Fibroblast of gingiva (primary cell): ENCODE data around the gene DROSHA.
A peak's percentile ranks its signal among the peaks of the same experiment; 100 is the strongest.

Experiments
- DNase-seq: peaks from one replicate; pipeline ENCODE4 v3.0.0-alpha.2; 2011; ENCODE audit warnings: low read depth

DROSHA gene

DNA sequence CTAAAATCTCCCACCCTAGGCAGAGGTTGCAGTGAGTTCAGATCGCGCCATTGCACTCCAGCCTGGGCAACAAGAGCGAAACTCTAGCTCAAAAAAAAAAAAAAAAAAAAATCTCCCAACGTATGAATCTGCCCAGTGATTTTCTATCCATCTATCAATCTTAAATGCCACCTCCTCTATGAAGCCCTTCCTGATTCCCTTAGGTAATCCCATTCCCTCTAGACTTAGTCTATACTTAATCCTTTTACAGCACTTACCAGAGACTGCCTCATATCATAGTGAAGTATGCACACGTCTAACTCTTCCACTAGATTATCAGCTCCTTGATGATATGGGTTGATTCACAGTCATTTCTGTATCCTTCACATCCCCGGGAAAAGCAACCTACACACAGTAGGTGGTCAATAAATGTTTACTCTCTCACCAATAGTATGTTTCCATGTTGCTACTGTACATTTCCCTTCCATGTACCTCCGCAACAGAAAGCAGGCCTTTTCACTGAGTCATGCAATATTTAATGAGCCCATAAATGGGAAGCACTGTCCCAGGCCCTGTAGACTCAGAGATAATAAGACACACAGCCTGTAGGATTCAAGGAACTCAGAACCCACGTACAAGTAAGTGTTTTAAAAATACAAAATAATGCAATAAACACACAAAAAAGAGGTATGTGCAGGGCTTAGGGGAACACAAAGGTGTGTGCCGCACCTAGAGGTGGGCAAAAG is 1.2 kb downstream of the DROSHA start:
- DNase-seq, result no peak

DNA sequence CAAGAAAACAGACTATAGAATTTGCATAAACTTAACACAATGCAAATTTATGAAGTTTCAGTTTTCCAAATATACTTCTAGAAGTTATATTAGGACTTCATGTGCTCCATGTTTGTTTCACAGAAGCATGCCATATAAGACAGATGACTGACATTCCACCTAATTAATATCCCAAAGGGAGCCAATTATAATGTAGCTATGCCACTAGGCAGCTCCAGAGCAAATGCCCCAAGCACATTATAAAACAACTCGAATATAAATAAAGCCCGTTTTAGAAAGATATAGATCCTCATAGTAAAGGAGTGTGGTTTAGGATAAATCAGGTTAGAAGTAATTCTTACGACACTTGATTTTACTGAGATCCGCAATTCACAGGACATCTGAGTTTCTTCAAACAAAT is 8.9 kb downstream of the DROSHA start:
- DNase-seq, result no peak

DNA sequence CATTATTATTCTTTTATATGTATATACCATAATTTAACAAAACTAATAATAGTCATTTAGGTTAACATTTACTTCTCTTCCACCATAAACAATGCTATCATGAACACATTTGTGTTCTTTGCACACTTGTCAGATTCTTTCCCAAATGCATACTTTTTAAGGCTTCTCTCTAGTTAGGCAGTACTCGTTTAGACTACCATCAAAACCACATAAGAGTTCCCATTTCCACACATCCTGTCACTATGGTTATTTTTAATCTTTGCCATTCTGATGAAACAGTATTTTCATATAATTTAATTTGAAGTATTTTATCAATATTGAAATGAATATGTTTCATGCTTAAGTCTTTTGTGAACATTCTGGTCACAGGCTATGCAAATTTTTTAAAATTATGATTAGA is 15.1 kb downstream of the DROSHA start:
- no peak for DNase-seq

DNA sequence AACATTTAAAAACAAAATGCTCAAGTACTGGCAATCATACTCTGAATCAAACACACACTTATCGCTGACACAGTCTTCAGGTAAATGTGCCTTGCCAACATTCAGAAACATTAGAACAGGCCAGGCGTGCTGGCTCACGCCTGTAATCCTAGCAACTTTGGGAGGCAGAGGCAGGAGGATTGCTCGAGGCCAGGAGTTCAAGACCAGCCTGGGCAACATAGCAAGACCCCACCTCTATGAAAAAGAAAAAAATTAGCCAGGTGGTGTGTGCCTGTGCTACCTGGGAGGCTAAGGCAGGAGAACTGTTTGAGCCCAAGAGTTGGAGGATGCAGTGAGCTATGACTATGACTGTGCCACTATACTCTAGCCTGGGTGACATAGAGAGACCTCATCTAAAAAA is 20.6 kb downstream of the DROSHA start:
- DNase-seq, result no peak

DNA sequence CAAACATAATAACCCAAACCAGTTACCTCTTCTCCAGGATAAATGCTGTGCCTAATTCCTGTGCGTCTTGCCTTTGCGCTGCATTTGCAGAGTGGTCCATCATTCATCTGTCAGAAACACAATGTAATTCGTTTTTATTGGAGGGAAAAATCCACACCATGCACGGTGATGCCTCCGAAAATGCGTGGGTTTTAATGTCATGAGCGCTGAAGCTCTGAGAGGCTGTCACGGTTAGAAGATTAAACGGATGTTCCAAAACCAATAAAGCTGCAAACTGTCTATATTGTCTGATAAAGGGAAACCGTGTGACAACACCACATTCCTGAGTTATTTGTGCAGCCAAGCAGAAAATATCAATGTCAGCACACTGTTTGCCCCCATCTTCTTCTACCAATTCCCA is 27.4 kb downstream of the DROSHA start:
- no peak for DNase-seq

DNA sequence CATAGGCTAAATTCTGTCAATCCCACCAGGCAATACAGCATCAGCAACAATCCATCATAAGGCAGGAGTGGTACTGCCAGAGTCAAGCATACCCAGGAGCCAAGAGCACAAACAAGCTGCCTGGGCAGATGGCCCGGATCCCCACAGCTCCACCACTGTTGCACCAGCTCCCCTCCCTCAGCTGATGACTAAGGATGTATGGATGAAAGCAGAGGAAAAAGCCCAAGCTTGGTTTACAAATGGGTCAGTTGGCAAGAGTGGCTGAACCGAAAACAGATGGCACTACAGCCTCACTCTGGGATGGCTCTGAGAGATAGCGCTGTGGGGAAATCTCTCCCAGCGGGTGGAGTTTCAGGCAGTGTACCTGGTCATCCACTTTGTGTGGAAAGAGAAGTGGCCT is 29.4 kb downstream of the DROSHA start:
- peak; percentile 55 for DNase-seq

DNA sequence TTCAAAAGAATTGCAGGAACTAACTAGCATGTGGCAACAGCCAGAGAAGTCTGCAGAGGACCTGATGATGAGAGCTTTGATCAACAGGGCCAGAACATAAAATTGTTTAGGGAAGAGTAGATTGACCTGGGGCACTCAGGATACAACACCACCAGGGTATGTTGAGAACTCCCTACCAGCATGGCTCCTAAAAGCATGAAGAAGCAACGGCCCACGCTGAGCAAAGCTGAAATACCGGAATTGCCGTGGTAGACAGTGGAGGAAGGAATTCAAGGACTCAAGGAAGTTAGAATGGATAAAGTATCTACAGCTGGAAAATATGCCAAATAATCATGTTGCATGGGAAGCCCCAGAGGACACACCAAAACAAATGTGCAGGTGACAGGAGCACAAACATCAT is 31.6 kb downstream of the DROSHA start:
- no peak for DNase-seq

DNA sequence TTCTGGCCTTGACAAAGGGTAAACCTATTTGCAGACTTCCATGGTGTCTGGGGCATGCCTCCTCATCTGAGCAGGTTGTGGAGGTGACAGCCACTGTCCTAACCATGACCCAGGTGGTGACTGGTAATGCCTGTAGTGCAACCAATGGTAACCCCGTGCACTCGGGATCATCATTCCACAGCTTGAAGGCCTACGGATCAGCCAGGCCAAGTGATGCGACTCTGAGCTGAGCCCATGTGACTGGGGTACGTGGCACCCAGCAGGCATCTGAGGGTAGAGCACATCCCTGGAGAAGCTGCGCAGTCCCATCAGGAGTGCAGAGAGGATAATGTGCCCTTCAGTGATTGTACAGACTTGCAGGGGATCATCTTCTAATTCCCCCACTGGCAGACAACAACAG is 35.0 kb downstream of the DROSHA start:
- DNase-seq, result no peak

DNA sequence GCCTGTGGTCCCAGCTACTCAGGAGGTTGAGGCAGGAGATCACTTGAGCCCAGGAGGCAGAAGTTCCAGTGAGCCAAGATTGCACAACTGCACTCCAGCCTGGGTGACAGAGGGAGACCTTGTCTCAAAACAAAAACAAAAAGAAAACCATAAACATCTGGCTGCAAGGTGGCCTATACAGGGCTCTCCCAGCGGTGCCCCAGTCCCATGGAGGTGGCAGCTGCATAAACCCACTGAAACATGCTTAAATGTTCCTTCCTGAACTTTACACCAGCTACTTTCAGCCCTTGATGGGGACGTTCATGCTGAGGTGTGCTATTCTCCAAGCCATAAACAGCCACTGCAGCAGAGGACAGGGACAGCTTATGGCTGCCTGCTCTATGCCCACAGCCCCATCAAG is 35.6 kb downstream of the DROSHA start:
- DNase-seq, result no peak

DNA sequence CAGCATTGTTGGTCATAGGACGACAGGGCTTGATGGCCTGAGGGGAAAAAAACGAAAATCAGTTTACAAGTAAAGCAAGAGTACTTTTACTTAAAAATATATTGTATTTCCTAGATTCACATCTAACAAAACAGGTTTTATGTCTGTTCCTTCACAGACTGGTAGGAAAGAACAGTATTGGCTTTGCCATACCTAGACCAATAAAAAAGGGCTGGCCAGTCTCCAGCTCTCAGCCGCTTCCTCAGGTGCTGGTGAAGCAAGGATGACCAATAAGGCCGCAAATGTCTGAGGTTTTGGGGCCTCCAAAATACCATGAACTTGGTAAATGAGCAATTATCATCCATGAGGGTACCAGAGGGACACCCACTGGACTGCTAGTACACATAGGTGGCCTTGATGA is 36.6 kb downstream of the DROSHA start:
- no peak for DNase-seq

DNA sequence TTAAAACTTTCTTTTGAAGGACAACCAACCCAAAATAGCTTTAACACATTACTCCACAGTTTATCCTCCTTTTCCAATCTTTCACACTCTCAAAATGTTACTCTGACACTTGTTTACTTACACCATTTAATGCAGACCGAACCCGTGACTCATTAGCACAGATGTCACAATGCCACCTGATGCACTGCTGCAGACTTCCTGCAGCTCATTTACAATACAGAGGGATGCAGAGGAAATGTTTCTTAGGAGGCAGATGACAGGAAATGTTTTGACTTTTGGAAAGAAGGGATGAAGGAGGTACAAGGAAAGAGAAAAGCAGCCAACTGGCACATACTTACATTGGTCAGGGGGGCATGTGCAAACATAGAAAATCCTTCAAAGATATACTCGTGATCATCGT is 39.0 kb downstream of the DROSHA start:
- no peak for DNase-seq

DNA sequence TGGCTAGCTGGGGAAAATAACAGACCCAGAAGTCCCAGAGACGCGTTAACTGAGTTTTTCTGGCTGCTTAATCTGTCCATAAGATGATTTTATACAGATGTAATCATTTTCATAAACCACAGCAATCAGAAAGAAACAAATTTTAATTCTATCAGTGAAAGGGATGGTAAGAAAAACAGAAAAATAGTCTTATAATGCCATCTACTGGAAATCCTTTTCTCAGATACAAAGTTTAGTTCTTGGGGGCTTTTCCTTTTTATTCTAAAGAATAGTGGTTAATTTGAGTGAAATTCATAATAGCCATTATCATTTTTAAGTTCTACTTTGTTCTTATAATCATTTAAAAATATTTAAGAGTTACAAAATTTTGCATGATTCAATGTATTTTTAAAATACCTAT is 44.4 kb downstream of the DROSHA start:
- DNase-seq, result no peak

DNA sequence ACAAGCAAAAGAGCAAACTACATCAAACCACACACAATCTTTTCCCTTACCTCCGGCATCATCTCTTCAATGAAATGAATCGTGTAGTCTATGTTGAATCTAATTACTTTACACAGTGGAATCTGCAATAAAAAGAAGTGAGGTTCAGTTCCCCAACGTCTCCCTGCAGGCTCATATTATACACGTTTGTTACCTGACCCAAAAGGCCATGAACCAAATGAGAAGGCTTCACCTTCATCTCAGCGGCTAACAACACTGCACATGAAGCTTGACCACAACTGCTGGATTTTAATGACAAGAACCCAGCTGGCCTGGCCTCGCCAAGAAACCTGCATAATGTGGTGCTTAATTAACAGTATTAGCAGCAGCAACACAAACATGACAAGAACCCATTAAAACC is 45.5 kb downstream of the DROSHA start:
- no peak for DNase-seq

DNA sequence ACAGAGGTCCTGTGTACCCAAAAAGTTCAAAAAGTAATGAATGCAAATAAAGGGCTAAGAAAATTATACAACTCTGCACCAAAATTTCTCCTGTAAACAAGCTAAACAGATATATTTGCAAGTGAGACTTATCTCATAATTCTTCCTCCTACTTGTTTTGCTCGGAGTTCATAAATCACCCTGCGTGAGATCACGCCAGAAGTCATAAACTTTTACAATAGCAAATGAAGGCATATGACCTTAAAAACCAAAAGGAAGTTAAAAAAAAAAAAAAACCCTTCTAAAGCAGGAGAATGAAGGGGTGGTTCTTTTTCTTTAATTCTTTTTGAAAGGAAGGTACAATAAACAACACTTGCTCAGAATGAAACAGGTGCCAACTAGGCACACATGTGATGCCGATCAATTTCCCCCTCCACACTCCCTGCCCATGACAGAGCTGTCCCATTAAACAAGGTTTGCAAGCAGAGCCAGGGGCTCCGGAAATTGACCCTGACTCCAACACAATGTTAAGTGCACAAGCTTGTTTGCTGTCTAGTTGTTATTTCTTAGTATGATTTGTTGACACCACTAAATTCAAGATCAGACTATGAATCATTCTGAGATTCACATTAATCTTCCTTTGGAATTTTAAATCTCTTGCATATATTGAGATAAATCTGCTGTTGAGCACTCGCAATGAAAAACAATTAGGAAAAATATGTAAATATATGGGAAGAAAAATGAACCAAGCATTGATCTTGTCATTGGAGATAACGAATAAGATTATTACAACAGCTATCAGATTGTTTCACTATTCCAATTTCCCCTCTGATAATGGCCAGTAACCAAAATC is 46.3 kb downstream of the DROSHA start:
- DNase-seq, result no peak

DNA sequence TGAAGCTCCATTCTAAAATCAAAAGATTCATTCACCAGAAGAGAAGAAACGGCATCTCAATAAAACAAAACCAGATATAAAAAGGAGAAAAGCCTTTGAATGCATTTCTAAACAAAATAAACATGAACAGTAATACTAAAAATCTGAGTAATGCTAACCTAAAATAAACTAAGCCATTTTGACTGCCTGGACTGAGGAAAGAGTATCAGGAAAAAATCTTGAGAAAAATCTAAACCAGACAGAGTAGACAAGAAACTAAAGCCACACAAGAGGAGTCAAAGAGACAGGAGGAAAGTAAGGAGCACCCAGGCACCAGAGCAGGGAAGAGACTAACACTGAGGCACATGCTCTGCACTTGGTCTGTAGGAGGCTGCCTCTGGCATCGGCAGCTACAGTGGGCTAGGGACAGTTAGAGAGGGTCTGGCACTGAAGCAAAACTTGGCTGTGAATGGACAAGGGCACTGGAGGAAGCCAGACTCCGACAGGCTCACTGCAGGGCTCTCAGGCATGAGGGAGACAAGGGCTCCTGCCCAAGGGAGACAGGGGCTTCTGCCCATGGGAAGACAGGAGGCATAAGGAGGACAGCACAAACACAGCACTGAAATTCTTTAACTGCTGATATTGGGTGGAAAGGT is 50.2 kb downstream of the DROSHA start:
- DNase-seq, result no peak

DNA sequence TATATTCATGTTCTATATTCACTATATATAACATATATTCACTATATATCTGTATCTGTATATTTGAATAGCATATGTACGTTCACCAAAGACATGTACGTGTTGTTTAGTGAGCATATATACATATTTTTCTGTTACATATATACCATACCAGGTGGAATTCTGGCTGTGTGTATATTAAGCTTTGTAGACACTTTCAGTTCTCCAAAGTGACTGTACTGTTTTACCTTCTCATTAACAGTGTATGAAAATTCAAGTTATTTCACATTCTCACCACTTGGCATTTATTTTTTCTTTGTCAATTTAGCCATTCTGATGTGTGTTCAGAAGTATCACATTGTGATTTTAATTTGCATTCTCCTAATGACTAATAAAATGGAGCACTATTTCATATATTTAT is 52.2 kb downstream of the DROSHA start:
- DNase-seq, result no peak

DNA sequence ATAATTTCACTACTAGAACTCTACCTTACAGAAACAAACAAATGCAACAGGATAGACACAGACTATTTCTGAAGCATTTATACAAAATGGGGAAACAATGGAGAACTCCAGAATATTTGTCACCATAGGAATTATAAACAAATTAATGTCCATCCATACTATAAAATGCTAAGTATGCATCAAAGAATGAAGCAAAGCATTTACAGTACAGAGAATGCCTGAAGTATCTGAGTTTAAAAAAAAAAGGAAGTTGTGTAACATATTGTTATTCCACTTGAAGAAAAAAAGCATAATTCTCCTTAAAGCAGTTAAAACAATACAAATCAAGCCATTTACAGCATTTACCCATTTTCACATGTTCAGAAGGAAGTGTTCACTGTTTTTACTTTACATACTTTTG is 53.0 kb downstream of the DROSHA start:
- no peak for DNase-seq

DNA sequence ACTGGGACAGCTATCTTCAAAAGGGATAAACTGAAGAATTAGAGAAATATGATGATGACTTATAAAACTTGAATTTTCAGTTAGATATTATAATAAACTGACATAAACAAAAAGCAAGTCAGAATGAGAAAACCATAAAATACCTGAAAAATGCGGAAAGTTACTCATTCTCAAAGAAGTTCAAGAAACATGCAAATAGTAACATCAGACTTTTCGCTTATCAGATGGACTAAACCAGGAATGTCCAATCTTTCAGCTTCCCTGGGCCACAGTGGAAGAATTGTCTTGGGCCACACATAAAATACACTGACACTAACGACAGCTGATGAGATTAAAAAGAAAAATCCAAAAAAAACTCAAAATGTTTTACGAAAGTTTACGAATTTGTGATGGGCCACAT is 53.9 kb downstream of the DROSHA start:
- DNase-seq, result no peak

DNA sequence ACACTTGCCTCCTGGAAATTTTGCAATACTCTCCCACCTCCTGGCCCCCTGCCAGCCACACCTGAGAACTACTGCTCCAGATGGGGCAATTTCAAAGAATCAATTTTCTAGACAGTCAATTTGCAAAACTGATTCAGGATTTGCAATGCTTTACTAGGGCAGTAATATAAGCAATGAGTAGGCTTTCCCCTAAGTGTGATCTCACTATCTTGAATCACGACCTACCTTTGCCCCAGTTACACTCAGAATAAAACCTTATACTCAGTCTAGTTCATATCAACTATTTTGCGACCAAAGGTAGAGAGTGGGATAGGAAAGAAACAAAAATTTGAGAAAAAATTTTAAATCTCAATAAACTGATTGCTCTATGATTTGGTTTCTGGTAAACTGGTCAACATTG is 54.4 kb downstream of the DROSHA start:
- no peak for DNase-seq

DNA sequence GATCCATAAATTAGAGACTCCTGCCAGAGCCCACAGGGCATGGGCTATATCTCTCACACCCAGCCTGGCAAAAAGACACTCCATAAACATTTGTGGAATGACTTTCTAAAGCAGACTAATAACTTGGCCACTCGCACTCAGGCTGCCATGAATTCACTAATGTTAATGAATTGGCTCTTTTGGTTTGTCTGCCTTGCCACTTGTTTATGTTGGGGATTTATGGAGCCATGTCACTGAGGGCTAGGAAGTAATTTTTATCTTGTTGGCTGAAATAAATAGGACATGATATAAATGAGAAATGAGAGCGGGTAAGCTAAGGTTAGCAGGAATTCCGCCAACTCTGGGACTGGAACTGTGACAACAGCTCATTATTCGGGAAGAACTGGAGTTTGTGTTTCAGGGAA is 55.2 kb downstream of the DROSHA start:
- no peak for DNase-seq

DNA sequence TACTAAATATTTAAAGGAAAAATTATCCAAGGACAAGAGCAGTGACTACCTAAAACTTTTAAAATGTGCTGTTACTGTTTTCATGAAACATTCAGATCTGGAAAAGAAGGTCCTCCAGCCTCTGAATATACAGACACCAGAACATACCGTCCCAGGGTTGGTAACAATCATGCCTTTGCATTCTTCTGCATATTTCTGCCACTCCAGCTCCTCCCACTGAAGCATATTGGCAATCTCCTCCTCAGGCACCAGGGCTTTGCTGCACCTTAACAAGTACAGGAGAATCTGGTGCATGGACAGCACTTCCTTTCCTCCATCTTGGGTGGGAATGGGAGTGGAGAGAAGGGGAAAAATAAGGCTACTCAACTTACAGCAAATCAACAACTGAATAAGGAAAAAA is 60.0 kb downstream of the DROSHA start:
- DNase-seq, result no peak

DNA sequence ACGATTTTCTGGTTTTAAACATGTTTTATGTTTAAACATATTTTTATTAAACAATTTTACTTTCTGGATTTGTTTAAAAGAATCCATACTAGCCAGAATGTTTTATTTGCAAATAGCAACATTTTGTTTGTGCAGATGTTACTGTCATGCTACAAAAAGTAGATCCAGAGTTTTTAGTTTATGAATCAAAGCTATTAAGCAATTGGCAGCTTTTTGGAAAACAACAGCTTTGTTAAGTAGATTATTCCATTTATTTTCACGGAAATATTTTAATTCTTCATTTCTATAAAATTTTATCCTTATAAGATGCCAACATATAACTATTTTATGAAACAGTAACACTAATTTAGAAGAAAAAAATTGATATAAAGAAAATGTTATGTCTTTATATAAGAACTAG is 60.9 kb downstream of the DROSHA start:
- no peak for DNase-seq

DNA sequence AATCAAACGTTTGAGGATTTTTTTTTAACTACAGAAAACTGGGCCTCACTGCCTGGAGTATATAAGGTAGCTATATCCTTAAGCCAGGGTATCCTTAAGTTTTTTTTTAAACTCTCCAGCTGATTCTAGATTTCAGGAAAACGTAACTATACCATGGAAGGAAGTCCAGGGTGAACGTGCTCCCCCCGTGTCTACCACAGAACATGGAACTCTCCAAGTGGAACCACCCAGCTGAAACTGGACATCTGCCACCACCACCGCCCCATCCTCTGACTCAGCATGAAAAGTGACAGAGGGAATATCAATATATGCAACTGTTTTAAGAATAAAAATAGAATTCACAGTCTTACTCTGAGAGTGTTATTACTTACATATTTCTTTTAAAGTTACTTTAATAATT is 61.3 kb downstream of the DROSHA start:
- peak; percentile 43 for DNase-seq
